Left ventricle myocardium superior (tissue), 1 donor: ENCODE data around the gene PREX1. TPM values are rescaled to one million over a fixed set of nuclear protein-coding genes. Genes with fewer than 3 reads are reported as not detected.
A peak's percentile ranks its signal among the peaks of the same experiment; 100 is the strongest.
"Not testable (repeated sequence)": the region's sequence is repeated elsewhere in the genome, so short reads cannot be mapped to it uniquely, and the experiment has no call there.

Experiments used
- ATAC-seq: fragments of 200-7000 bp; cut with Tn5 transposase; one replicate; pipeline ENCODE4 v1.9.1; 2020; ENCODE audit warnings: mild to moderate bottlenecking, moderate library complexity
- DNase-seq: peaks from one replicate; pipeline ENCODE4 v3.0.0-alpha.2; 2020
- intact Hi-C: fragments of 100-400 bp; cut with micrococcal nuclease; formaldehyde crosslinking; loops from one replicate; pipeline ENCODE4 v1.11.0; 2022
- total RNA-seq: library from RNA; stranded (reverse); fragmentation: NEBNext Ultra II Directional; extraction: Animal tissue kit (Norgen Biotek cat#: 25700); gene quantifications from one replicate; pipeline ENCODE4 v1.2.1, GENCODE V29; 2021
- donor health status: DM: no; HTN: yes; CAD: no; lungs with severe emphysema.

Gene PREX1
- total RNA-seq, 1 donor from 2014 or later = 8.3 TPM

DNA sequence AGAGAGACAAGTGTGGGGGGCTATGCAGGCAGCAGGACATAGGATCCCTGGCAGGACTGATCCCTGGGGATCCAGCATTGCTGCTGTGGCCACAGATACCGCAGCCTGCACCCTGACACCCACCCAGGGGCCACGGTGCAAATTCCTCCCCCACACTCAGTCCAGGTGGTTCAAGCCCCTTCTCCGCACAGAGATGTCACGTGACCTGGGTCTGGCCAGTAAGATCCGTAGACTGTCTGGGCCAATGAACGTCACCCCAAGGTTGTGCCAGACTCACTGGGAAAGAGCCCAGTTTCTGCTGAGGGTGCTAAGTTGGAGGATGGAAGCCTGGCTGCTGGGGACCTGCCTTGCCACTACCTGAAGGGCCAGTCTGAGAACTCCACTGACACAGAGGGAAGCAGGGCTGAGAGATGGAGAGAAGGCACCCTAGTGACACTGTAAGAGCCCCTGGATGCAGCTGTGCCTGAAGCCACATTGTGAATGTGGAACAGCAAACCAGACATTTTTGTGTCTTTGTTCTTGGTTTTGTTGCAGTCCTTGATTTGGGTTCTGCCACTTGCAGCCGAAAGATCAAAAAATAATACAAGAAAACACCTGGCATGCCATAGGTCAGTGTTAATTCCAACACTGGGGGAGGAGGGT is 228.6 kb downstream of the PREX1 start:
- no peak for ATAC-seq
- no peak for DNase-seq
- intact Hi-C loops = no loop called here

- ATAC-seq, DNase-seq, intact Hi-C loops: not testable (repeated sequence)
Observed at GRCh38 chr20:48598303-48598941, 229.4 kb downstream of the PREX1 start.

GRCh38 chr20:48597521-48598302 is 230.1 kb downstream of the PREX1 start:
- intact Hi-C loops = no loop called here
- DNase-seq = no peak
- no peak for ATAC-seq

- ATAC-seq = no peak
Observed at GRCh38 chr20:48596334-48596898, 231.4 kb downstream of the PREX1 start.

GRCh38 chr20:48595495-48596333 is 232.1 kb downstream of the PREX1 start:
- ATAC-seq (no peak), DNase-seq (no peak)
- intact Hi-C loops = no loop called here

More at GRCh38 chr20:48596334-48596898, 231.4 kb downstream of the PREX1 start:
- DNase-seq = no peak
- intact Hi-C loops = no loop called here

- no peak for ATAC-seq
- no peak for DNase-seq
- intact Hi-C loops = no loop called here
Observed at GRCh38 chr20:48594533-48594932, 233.3 kb downstream of the PREX1 start.

DNA sequence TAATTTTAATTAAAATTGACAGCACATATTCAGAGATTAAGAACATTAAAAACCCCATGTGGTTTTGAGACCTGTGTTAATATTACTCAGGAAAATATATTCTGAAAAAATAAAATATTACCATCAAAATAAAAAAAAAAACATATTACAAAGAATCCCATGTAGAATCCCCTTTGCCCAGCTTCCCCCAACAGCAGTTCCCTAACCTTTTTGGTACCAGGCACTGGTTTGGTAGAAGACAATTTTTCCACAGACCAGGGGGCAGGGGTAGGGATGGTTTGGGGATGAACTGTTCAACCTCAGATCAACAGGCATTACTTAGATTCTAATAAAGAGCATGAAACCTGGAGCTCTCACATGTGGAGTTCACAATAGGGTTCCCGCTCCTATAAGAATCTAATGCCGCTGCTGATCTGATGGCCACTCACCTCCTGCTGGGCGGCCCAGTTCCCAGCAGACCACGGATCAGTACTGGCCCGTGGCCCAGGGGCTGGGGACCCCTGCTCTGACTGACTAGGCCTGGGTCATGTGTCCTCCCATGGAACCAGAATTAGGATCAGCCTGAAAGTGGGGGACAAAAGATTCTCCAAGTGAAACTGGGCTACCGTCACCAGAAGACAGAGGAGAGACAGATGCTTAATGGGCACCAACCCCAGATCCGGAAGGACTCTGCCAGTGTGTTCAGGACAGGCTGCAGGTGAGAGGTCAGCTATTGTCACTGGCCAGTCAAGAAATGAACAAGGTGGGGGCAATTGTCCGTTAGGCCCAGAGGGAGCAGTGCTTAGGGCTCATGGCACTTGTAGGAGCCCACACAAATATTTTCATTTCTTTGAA is 235.5 kb downstream of the PREX1 start:
- ATAC-seq = no peak
- intact Hi-C loops = no loop called here
- no peak for DNase-seq

- ATAC-seq = no peak
- intact Hi-C loops = no loop called here
- DNase-seq = no peak
Observed at GRCh38 chr20:48586730-48587129, 241.1 kb downstream of the PREX1 start.

DNA sequence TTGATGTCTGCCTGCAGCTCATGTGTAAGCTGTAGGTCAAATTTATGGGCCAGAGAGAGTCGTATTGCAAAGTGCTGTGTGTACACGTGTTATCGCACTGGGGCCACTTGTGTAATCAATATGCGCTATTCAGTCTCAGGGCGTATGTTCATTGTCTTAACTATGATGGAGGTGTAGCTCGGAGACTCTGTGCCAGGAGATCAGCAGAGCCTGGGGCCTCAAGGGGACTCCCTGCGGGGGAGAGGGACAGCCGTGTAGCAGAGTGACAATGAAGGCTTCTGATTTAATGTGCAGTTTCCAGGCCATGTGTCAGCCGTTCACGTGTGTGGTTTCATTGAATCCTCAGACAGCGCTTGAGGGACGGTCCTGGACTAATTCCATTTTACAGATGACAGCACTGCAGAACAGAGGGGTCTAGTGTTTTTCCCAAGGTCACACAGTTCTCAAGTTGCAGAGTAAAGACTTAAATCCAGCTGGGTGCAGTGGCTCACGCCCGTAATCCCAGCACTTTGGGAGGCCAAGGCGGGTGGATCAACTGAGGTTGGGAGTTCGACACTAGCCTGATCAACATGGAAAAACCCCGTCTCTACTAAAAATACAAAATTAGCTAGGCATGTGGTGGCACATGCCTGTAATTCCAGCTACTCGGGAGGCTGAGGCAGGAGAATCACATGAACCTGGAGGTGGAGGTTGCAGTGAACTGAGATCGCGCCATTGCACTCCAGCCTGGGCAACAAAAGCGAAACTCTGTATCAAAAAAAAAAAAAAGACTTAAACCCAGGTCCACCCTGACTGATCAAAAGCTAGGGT is 242.5 kb downstream of the PREX1 start:
- intact Hi-C loops = no loop called here
- no peak for DNase-seq
- peak; percentile 58 for ATAC-seq

DNA sequence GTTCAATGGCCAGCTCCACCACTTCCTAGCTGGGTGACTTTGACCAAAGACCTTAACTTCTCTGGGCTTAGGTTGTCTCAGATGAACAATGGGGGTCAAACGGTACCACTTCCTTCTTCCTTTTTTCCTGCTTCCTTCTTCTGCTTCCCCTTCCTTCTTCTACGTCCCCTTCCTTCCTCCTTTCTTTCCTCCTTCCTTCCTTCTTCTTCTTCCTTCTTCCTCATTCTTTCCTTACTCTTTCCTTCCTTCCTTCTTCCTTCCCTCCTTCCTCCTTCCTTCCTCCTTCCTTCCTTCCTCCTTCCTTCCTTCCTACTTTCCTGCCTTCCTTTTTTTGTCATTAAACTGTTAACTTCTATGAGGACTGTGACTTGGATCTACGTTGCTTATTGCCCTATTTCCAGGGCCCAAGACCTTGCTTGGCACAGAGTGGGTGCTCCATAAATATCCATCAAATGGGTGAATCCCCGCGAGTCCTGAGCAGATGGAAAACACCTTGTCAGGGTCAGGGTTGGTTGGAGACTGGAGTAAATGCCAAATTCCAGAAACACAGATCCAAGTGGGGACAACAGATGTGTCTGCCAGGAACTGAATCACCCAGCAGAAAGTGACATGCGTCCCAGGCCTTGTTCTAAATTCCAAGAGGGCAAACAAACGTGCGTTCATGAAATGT is 243.3 kb downstream of the PREX1 start:
- DNase-seq (no peak), ATAC-seq (peak; percentile 30)
- intact Hi-C loops = no loop called here

DNA sequence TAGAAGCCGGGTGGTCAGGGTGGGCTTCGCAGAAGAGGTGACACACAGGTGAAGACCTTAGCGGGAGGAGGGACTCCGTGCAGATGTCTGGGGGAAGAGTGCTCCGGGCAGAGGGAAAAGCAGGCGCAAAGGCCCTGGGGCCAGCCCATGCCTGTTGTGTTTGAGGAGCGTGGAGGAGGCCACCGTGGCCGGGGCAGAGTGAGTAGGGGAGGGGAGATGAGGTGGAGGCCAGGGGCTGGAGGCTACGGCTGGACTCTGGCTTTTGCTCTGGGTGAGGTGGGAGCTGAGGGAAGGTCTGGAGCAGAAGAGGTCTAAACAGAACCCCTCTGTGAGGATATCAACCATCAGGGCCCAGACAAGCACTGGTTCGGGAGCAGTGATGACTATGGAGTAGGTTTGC is 244.0 kb downstream of the PREX1 start:
- DNase-seq (no peak), ATAC-seq (no peak)
- intact Hi-C loops = no loop called here

DNA sequence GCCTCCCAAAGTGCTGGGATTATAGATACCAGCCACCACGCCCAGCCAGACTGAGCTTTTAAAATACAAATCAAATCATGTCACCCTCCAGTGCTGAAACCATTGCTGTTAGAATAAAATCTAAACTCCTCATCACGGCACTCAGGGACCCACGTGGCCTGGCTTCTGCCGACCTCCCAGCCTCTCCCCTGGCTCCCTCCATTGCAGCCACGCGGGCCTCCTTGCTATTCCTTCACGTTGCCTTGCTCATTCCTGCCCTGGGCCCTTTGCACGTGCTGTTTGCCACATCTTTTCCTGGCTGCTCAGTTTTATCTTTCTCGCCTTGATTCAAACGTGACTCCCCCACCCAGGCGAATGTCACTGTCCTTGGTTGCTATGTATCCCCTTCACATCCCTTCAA is 244.6 kb downstream of the PREX1 start:
- DNase-seq = no peak
- intact Hi-C loops = no loop called here
- ATAC-seq = no peak

DNA sequence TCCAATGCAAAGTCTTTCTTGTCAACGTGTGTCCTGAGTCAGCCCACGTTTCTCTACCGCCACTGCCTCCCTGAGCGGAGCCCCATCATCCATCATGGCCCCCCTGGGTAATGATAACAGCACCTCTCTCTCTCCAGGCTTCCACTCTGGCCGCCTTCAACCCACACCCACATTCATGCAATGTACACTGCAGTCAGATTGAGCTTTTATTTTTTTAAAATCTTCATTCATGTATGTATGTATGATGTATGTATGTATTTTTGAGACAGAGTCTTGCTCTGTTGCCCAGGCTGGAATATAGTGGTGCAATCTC is 245.2 kb downstream of the PREX1 start:
- no peak for ATAC-seq
- intact Hi-C loops = no loop called here
- no peak for DNase-seq

DNA sequence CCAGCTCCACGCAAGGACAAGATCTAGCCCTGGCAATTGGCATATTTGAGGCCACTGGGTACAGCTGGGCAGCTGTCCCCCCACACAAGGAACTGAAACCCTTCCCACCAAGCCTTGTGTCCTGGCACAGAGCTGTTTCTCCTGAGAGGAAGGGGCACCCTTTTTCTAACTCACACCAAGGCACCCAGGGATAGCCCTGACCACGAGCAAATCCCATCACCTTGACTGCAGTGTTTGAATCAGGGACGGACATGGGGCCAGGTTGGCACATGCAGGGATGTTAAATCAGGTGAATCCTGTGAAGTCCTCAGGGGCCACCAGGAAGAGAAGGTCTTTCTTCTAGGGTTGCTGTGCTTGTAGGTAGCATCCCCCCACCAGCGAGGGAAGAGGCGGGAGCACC is 246.6 kb downstream of the PREX1 start:
- no peak for ATAC-seq
- intact Hi-C loops = no loop called here
- no peak for DNase-seq

DNA sequence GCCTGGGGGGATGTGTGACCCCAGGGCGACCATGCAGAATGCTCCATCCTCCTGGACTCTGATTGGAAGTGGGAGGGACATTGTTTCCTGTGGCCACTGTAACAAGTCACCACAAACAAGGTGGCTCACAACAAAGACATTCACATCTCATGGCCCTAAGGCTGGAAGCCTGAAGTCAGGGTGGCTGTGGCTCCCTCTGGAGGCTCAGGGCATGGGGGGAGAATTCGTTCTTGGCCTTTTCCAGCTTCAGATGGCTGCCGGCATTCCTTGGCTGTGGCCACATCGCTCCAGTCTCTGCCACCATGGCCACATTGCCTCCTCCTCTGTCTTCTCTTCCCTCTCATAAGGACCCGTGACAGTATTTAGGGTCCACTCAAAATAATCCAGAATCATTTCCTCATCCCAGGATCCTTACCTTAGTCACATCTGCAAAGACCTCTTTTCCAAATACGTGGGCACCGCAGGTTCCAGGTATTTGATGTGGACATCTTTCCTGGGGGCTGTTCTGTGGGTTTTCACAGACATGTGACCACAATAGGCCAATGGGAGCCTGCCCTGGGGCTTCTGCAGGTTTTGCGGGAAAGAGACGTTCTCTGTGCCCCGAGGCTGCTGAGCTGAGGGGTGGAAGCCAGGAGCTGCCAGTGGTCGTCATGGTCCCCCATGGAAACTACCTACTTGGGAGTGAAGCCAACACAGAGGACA is 249.3 kb downstream of the PREX1 start:
- no peak for ATAC-seq
- no peak for DNase-seq
- intact Hi-C loops = no loop called here

GRCh38 chr20:48577557-48577956 is 250.2 kb downstream of the PREX1 start:
- intact Hi-C loops = no loop called here
- no peak for DNase-seq
- no peak for ATAC-seq

DNA sequence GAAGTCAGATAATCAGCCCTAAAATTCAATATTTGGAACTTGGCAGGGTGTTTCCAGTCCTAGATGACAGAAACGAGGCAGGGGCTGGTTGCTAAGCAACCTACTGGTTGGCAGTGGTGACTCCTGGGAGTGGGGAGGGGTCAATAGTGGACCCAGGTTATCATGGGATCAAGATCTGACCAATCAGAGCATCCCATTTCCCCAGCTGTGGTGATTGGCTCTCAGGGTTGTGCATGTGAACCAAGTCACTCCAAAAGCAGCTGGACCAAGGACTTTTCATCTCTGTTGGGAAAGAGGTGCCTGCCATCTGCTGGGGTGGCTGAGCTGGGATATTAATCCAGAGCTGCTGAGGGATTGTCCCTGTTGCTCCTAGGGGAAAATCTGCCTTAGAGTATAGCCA is 253.4 kb downstream of the PREX1 start:
- intact Hi-C loops = no loop called here
- ATAC-seq (no peak), DNase-seq (no peak)
